ENCODE results near the gene HAAO.

- TF ChIP-seq CTCF (conservative IDR thresholded peaks at IDR 0.05; ENCODE audit: low read length) (no peak), EZH2phosphoT487 (IDR thresholded peaks at IDR 0.05; ENCODE audit: borderline replicate concordance) (no peak)
Measured at GRCh38 chr2:42764096-42764495, 28.3 kb downstream of the HAAO start, which contains the start of gene OXER1.
